HG02763 (cell line): ENCODE results near the gene MARCHF7.
"Not testable (repeated sequence)": the region's sequence is repeated elsewhere in the genome, so short reads cannot be mapped to it uniquely, and the experiment has no call there.

ENCODE experiments used
- ATAC-seq: cut with Tn5 transposase; IDR thresholded peaks from one replicate; pipeline ENCODE4 v1.9.1; 2021; ENCODE audit warnings: mild to moderate bottlenecking, moderate library complexity; ENCODE audit not compliant: unreplicated experiment

MARCHF7 gene

DNA sequence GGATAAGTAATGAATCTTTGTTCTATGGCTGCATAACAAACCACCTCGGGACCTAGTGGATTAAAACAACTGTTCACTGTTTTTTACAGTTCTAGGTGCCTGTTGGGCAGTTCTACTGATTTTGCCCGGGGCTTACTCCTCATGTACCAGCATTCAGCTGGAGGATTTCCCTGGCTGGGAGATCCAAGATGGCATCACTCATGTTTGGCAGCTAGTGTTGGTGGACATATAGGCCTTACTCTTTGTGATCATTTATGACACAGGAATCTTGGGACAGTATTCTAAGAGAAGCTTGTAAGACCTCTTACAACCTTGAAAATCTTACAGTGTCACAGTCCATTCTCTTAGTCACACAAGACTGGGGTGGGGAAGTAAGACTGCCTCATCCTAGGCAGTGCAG lies 4.6 kb downstream of the MARCHF7 start:
- no peak for ATAC-seq

DNA sequence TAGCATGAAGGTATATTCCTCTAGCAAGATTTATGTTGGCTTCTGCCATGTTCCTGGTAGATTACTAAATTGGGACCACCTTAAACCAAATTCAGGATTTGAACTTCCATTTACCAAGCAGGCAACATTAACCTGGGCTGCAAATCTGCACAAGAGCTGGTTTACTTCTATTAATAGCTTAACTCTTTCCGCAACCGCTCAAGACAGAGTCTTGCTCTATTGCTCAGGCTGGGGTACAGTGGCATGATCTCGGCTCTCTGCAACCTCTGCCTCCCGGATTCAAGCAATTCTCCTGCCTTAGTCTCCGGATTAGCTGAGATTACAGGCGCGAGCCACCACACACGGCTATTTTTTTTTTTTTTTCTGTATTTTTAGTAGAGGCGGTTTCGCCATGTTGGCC lies 8.4 kb downstream of the MARCHF7 start:
- ATAC-seq: no peak

- ATAC-seq: no peak
Measured at GRCh38 chr2:159722580-159722979, 10.3 kb downstream of the MARCHF7 start.

GRCh38 chr2:159724795-159725572 lies 12.7 kb downstream of the MARCHF7 start:
- ATAC-seq: not testable (repeated sequence)

DNA sequence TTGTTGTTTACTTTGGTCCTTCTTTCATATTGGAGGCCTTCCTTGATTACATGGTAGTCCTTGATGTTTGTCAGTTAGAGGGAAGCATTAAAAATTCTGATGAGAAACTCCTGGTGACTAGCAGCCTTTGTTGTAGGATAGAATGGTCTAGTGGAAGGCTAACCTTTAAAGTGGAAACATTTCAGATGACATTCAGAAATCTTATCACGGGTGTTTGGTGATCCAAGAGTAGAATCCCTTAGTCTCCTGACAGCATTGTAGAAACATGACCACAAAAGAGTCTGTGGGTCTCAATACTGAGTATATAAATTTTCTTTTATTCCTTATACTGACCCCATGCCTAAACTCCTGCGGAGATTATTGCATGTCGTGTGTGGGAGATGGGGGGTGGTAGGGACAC lies 13.4 kb downstream of the MARCHF7 start:
- ATAC-seq: no peak

GRCh38 chr2:159728629-159729028 lies 16.3 kb downstream of the MARCHF7 start:
- no peak for ATAC-seq

DNA sequence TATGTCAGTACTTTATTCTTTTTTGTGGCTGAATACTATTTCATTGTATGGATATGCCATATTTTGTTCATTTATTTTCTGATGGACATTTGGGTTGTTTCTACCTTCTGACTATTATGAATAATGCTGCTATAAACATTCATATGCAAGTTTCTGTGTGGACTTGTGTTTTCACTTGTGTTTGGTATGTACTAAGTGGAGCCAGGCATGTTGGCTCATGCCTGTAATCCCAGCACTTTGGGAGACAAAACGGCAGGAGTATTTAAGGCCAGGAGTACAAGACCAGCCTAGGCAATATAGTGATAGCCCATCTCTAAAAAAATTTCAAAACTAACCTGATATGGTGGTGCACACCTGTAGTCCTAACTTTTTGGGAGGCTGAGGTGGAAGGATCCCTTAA lies 23.3 kb downstream of the MARCHF7 start:
- no peak for ATAC-seq

DNA sequence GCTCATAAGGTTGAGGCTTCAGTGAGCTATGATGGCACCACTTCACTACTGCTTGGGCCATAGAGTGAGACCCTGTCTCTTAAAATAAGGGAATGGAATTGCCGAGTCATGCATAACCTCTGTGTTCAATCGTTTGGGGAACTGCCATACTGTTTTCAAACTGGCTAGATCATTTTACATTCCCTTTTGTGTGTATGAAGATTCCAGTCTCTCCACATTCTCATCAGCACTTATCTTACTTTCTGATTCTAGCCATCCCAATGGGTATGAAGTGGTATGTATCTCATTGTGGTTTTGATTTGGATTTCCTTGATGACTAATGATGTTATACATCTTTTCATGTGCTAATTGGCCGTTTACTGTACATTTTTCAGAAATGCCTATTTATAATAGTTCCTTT lies 23.7 kb downstream of the MARCHF7 start:
- no peak for ATAC-seq

GRCh38 chr2:159737292-159737916 lies 25.1 kb downstream of the MARCHF7 start:
- ATAC-seq: no peak

- no peak for ATAC-seq
Measured at GRCh38 chr2:159737917-159738296, 25.6 kb downstream of the MARCHF7 start.

DNA sequence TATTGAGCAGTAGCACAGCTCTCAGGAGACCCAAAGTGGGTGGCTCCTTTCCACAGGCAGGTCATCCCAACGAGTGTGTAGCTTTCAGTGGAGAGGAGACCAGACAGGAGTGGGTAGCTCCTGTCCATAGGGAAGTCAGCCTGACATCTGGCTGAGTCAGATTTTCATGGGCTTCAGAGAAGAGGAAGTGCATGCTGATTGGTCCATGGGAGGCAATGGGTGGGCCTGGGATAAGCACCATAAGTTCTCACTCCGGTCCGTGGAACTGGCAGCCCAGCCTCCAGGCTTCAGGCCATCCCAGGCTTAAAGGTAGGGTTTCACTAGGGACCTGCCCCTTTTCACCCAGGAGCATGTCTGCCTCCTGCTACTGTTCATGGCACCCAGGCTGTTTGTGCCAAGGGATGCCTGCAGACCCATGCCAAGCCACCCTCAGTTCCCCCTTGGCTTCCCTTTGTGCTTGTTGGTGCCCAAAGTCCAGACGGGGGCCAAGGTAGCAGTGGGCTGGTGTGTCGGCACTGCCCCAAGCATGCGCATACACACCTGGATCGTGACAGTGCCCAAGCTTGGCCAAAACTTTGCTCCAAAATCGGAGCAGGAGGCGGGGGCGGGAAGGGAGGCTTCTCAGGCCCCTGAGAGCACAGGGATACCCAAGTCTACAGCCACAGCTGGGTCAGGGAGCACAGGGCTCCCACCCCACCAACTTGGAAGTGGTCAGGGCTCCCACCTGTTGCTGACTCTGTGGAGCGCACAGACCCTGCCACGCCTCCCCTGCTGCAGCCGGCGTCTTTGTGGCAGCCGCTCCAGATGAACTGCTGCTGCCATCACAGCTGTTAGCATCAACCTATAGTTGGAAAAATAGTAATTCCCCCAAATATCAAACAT lies 26.4 kb downstream of the MARCHF7 start:
- ATAC-seq: no peak

- no peak for ATAC-seq
Measured at GRCh38 chr2:159742846-159743245, 30.5 kb downstream of the MARCHF7 start.

GRCh38 chr2:159744363-159744762 lies 32.1 kb downstream of the MARCHF7 start:
- no peak for ATAC-seq

DNA sequence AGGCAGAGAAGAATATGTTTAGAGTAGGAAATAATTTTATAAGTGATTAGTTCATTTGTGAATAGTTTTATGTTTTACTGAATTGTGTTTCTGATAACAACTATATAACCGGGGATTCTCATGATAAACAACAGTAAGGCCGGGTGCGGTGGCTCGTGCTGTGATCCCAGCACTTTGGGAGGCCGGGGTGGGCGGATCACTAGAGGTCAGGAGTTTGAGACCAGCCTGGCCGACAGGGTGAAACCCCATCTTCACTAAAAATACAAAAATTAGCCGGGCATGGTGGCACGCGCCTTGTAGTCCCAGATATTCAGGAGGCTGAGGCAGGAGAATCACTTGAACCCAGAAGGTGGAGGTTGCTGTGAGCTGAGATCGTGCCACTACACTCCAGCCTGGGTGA lies 32.9 kb downstream of the MARCHF7 start:
- not testable (repeated sequence) for ATAC-seq

GRCh38 chr2:159748089-159748488 lies 35.8 kb downstream of the MARCHF7 start:
- ATAC-seq: no peak

DNA sequence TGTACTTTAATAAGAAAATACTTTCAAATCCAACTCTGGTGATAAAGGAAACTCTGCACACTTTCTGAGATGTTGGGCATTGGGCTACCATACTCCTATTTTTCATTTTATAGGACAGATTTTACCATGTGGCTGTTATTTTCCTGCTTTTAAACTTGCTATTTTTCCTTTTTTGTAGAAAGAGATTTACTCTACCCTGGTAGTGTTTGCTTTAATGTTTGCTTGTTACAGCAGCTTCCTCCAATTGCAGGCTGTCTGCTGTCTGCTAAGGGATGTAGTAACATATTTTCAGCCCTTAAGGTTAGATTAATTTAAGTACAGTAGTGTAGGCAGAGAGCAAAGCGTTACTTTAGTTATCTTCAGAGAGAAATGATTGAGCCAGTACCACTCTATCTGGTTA lies 38.6 kb downstream of the MARCHF7 start:
- no peak for ATAC-seq

GRCh38 chr2:159753797-159754196 lies 41.5 kb downstream of the MARCHF7 start:
- no peak for ATAC-seq

GRCh38 chr2:159755014-159755413 lies 42.7 kb downstream of the MARCHF7 start:
- no peak for ATAC-seq

DNA sequence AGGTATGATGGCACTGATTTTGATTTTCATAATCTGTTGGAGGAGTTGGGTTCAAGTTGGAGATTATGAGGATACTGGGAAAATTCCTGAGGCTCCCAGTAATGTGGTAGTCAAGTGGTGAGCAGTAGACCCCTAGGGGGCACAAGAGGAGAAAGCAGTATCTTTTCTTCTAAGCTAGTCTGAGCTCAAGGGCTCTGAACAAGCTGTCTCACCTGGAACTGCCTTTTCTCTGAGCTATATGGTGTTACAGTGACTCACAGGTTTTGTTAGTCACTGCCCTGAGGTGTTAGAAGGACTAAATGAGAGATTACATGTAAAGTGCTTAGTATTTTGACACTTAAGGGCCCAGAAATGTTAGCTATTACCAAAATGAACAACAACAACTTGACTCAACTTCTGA lies 43.5 kb downstream of the MARCHF7 start:
- ATAC-seq: no peak

- ATAC-seq: no peak
Measured at GRCh38 chr2:159758239-159758638, 45.9 kb downstream of the MARCHF7 start.

DNA sequence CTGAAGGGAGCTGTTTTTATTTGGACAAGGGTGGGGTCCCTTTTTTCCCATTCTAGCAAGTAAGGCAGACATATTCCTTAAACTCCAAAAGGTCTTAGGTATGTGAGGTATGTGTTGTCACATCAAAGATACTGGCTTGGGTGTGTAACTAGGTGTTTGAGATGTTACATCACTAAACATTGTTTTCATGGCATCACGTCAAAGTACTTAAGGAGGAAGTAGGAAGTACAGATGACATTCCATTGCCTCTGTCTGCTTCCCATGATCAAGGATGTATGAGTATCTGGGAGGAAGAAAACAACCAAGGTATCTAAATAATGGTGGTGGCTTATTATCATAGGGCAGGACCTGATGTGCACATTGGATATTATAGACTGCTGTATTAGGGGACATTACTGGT lies 46.4 kb downstream of the MARCHF7 start:
- no peak for ATAC-seq

- no peak for ATAC-seq
Measured at GRCh38 chr2:159759577-159759976, 47.3 kb downstream of the MARCHF7 start.
